HG02840 (cell line): Measurements from ENCODE around the gene VPS11.

Source experiments
- ATAC-seq: cut with Tn5 transposase; IDR thresholded peaks from one replicate; pipeline ENCODE4 v1.9.1; 2021; ENCODE audit warnings: mild to moderate bottlenecking, moderate library complexity, moderate number of reproducible peaks; ENCODE audit not compliant: unreplicated experiment, low FRiP score

VPS11 gene

GRCh38 chr11:119117004-119117706 lies 49.5 kb downstream of the VPS11 start:
- ATAC-seq: no peak

GRCh38 chr11:119118227-119118626 lies 50.6 kb downstream of the VPS11 start:
- ATAC-seq: no peak

GRCh38 chr11:119118946-119119345 lies 51.3 kb downstream of the VPS11 start:
- no peak for ATAC-seq

GRCh38 chr11:119120639-119121007 lies 53.0 kb downstream of the VPS11 start:
- ATAC-seq: no peak

GRCh38 chr11:119121008-119121810 lies 53.6 kb downstream of the VPS11 start, which contains the start of gene HINFP:
Gene HINFP, plus strand, starts transcription at chr11:119121580. Its CDS starts 5,365 bp downstream, at chr11:119126945.
- peak; percentile 96 for ATAC-seq

GRCh38 chr11:119121811-119122124 lies 54.1 kb downstream of the VPS11 start:
- ATAC-seq: peak; percentile 3

- ATAC-seq: no peak
Observed at GRCh38 chr11:119125821-119126220, 58.2 kb downstream of the VPS11 start.

GRCh38 chr11:119126675-119127268 lies 59.2 kb downstream of the VPS11 start:
- no peak for ATAC-seq

- no peak for ATAC-seq
Observed at GRCh38 chr11:119130662-119131061, 63.0 kb downstream of the VPS11 start.
